ENCODE data around the gene OLFML2B.

DNA sequence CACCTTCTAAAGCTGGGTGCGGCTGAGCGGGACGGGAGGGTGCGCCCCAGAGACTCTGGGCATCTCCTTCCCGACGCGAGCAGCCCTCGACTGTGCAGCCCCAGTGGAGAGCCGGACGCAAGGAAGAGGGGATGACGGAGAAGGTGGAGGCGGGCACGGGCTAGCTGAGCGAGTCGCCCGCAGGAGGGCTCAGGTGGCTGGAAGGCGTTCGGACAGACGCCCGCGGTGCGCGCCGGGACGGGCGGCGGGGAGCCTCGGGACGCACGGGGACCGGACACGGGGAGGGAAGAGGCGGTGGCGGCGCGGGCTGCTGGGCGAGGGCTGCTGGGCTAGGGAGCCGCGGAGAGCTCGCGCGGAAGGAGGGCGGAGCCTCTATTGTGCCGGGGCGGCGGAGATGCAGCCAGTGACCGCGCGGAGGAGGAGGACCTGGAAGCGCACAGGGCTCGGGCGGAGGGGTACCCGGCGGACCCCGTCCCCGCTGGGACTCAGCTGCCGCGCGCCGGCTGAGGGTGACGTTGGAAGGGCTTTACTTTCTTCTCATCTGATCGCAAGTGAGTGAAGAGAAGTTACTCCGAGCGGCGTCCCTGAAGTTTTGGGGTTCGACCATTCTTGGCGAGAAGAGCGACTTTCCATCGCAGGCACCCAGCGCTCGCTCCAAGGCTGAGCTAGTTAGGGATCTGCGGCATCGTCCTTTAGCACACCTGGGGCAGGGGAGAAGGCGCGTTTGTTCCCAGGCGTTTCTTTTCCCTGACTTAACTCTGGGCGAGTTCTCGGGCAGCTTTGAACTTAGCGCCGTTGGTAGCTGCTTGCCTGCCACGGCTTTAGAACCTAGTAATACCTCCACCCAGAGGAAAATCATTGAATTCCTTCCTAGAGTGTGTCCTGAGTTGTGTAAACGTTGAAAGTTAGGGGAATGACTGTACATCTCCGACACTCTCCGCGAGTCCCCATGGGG, at the start of gene OLFML2B:
- TF ChIP-seq EZH2phosphoT487 (IDR thresholded peaks at IDR 0.05; ENCODE audit: borderline replicate concordance, low read length) (no peak), CTCF (IDR thresholded peaks at IDR 0.05; ENCODE audit: low read depth, low read length, poor library complexity, severe bottlenecking) (no peak)
